ENCODE data around the gene PLCB4. TPM values are rescaled to one million over a fixed set of nuclear protein-coding genes. Genes with fewer than 3 reads are reported as not detected.
A peak's percentile ranks its signal among the peaks of the same experiment; 100 is the strongest.

Gene PLCB4
- total RNA-seq, 4 donors from 2014 or later = 20.6 to 45.9 (median 34.2) TPM

- peak overlapping the region; percentile 66 to 87 (median 86) for H3K4me3 ChIP-seq
- H3K27me3 ChIP-seq = peaks cover 17% of the 10 kb centered on the region
- H3K9me3 ChIP-seq = no peaks in the 10 kb centered on the region
- H3K27ac ChIP-seq = peak overlapping the region; percentile 84 to 89 (median 86)
- 2% methylated on average over 34 of the region's 57 CpGs; no CpG with 5 or more reads in 1 of the 2 donors for WGBS, 2 donors (ENCODE audit: low coverage in 1 of 2)
- in situ Hi-C loops (cut with MboI; ENCODE audit: low pct_ligation_motif_present in 1 of 4, low pct_unique_long_range_greater_than_20kb in 1 of 4, low sequenced_read_pairs in 3 of 4) (no loop called here), intact Hi-C loops (cut with DNase I; ENCODE audit: low total_unique reads) (loop anchor here (10.0 kb wide), 1 partner anchor 214 kb away; no protein-coding TSS in a partner anchor)
- TF ChIP-seq EP300 (IDR thresholded peaks at IDR 0.05; ENCODE audit: low read depth) (no peak), POLR2A (IDR thresholded peaks at IDR 0.05) (no peak), POLR2AphosphoS5 (IDR thresholded peaks at IDR 0.05) (no peak)
- TF ChIP-seq, protein P1, sequence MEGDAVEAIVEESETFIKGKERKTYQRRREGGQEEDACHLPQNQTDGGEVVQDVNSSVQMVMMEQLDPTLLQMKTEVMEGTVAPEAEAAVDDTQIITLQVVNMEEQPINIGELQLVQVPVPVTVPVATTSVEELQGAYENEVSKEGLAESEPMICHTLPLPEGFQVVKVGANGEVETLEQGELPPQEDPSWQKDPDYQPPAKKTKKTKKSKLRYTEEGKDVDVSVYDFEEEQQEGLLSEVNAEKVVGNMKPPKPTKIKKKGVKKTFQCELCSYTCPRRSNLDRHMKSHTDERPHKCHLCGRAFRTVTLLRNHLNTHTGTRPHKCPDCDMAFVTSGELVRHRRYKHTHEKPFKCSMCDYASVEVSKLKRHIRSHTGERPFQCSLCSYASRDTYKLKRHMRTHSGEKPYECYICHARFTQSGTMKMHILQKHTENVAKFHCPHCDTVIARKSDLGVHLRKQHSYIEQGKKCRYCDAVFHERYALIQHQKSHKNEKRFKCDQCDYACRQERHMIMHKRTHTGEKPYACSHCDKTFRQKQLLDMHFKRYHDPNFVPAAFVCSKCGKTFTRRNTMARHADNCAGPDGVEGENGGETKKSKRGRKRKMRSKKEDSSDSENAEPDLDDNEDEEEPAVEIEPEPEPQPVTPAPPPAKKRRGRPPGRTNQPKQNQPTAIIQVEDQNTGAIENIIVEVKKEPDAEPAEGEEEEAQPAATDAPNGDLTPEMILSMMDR (IDR thresholded peaks at IDR 0.05) = no peak
- DNase-seq = peak; percentile 36
- peaks cover 0 to 23% (median 2%) of the 10 kb centered on the region in 4 donors for H3K4me1 ChIP-seq
- H3K36me3 ChIP-seq = no peaks in the 10 kb centered on the region
Observed at GRCh38 chr20:9068233-9068801, 570 bp upstream of the PLCB4 start.

DNA sequence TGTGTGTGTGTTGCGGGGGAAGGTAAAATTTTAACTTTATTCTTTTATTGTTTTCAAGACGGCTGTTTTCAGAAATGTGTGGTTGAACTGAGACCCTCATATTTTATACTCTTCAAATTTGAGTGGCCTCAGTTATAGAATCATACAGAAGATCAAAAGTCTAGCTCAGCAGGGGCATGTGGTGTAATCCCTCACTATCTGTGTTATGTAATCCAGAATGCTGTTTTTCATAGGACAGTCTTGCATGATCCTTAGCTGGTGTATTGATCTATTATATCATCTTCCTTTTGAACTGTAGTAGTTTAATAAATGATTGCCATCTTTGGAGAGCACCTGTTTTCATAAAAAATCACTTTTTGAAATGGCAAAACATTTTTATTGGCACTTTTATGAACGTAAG is 1.4 kb downstream of the PLCB4 start:
- H3K4me1 ChIP-seq = peaks cover 0 to 32% (median 4%) of the 10 kb centered on the region in 4 donors
- H3K27ac ChIP-seq = no peak overlapping the region
- intact Hi-C loops (cut with DNase I; ENCODE audit: low total_unique reads) = no loop called here
- no peaks in the 10 kb centered on the region for H3K9me3 ChIP-seq
- DNase-seq = no peak
- H3K27me3 ChIP-seq = peaks cover 17% of the 10 kb centered on the region
- TF ChIP-seq POLR2A (IDR thresholded peaks at IDR 0.05) = no peak
- no peak for TF ChIP-seq EP300 (IDR thresholded peaks at IDR 0.05; ENCODE audit: low read depth)
- TF ChIP-seq, protein P1 (IDR thresholded peaks at IDR 0.05) = no peak
- TF ChIP-seq POLR2AphosphoS5 (IDR thresholded peaks at IDR 0.05) = no peak
- 62 to 74% methylated on average over 3 of the region's 3 CpGs for WGBS, 2 donors (ENCODE audit: low coverage in 1 of 2)
- H3K4me3 ChIP-seq = peak overlapping the region in 1 of 4 donors; percentile 66
- no peaks in the 10 kb centered on the region for H3K36me3 ChIP-seq
- in situ Hi-C loops (cut with MboI; ENCODE audit: low pct_ligation_motif_present in 1 of 4, low pct_unique_long_range_greater_than_20kb in 1 of 4, low sequenced_read_pairs in 3 of 4) = no loop called here

DNA sequence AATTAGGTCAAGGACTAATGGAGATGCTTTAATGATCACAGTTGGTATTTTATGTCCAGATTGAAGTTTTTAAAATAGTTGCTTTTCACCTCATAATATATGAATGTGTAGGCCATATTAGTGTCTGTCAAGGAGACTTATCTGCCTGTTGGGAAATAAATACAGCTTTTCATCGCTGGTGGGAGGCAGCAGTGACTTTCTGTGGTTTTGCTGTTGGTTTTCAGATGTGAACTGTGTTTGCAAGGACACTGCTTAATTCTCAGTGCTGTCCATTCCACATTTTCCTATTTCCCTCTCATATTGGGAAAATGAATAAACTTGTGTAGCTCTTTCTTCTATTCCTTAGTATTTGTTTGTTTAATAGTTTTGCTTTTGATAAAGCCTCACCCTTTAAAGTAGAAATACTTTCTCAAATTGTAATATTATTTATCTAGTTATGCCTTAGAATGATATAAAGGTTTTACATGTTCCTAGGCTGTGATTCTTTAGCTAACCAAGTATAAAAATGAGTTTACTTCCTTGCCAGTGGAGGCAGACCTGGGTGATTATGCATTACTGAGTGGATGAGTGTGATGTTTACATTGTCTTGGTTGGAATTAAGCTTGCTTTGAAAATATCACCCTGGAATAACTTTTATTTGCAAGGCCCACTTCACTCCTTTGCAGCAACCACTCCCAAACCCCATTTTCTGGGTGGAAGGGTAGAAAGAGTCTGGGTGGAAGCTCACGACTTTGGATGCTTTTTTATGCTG is 3.3 kb downstream of the PLCB4 start:
- intact Hi-C loops (cut with DNase I; ENCODE audit: low total_unique reads) (no loop called here), in situ Hi-C loops (cut with MboI; ENCODE audit: low pct_ligation_motif_present in 1 of 4, low pct_unique_long_range_greater_than_20kb in 1 of 4, low sequenced_read_pairs in 3 of 4) (no loop called here)
- Histone ChIP-seq H3K27ac (no peak overlapping the region), H3K9me3 (no peaks in the 10 kb centered on the region), H3K4me3 (no peak overlapping the region), H3K36me3 (no peaks in the 10 kb centered on the region), H3K27me3 (peaks cover 17% of the 10 kb centered on the region), H3K4me1 (peaks cover 0 to 38% (median 5%) of the 10 kb centered on the region in 4 donors)
- no peak for DNase-seq
- WGBS, 2 donors (ENCODE audit: low coverage in 1 of 2) = 43 to 75% methylated on average over 1 to 2 of the region's 2 CpGs
- TF ChIP-seq, protein P1 (IDR thresholded peaks at IDR 0.05) = no peak
- no peak for TF ChIP-seq EP300 (IDR thresholded peaks at IDR 0.05; ENCODE audit: low read depth)
- TF ChIP-seq POLR2AphosphoS5 (IDR thresholded peaks at IDR 0.05) = no peak
- TF ChIP-seq POLR2A (IDR thresholded peaks at IDR 0.05) = no peak

DNA sequence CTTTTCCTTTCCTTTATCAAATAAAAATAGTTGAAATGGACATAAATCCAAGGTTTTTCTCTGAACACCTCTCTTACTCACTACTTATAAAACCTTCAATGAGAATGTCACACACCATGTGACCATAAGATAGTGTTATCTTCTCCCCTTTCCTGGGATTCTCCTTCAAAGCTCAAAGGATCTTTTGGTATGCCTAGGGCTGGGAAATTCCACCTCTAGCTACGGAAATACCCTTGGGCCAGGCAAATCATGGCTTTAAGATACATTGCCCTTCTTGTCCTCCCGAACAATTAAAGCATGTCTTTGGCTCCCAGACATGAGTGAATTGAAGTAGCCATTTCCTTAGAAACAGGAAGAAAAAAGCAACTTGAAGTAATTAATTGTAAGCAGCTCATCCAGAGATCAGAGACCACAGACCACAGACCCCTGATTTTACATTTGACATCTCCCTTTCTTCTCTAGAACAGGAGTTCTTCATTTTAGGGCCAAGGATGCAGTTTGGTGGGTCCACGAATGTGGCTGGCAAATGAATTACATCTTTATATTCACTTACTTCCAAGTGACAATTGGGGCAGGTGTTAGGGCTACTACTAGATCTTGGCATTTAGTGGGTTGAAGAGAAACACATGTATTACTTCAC is 4.1 kb downstream of the PLCB4 start:
- H3K4me3 ChIP-seq = no peak overlapping the region
- no peak for TF ChIP-seq POLR2AphosphoS5 (IDR thresholded peaks at IDR 0.05)
- no peak for TF ChIP-seq POLR2A (IDR thresholded peaks at IDR 0.05)
- TF ChIP-seq, protein P1 (IDR thresholded peaks at IDR 0.05) = no peak
- TF ChIP-seq EP300 (IDR thresholded peaks at IDR 0.05; ENCODE audit: low read depth) = no peak
- no peak for DNase-seq
- no peak overlapping the region for H3K27ac ChIP-seq
- no peaks in the 10 kb centered on the region for H3K9me3 ChIP-seq
- intact Hi-C loops (cut with DNase I; ENCODE audit: low total_unique reads) (no loop called here), in situ Hi-C loops (cut with MboI; ENCODE audit: low pct_ligation_motif_present in 1 of 4, low pct_unique_long_range_greater_than_20kb in 1 of 4, low sequenced_read_pairs in 3 of 4) (no loop called here)
- 66 to 100% methylated on average over 1 to 3 of the region's 3 CpGs for WGBS, 2 donors (ENCODE audit: low coverage in 1 of 2)
- H3K36me3 ChIP-seq = no peaks in the 10 kb centered on the region
- H3K27me3 ChIP-seq = peaks cover 17% of the 10 kb centered on the region
- peaks cover 0 to 30% (median 5%) of the 10 kb centered on the region in 4 donors for H3K4me1 ChIP-seq

Data from transverse colon (tissue), 4 donors.